Measurements from ENCODE around the gene MPHOSPH10.
"Not testable (repeated sequence)": the region's sequence is repeated elsewhere in the genome, so short reads cannot be mapped to it uniquely, and the experiment has no call there.

The MPHOSPH10 gene

GRCh38 chr2:71174207-71174606 lies 43.8 kb downstream of the MPHOSPH10 start:
- DNase-seq: no peak

GRCh38 chr2:71178836-71179235 lies 48.4 kb downstream of the MPHOSPH10 start:
- DNase-seq: not testable (repeated sequence)

- no peak for DNase-seq
Observed at GRCh38 chr2:71181316-71181715, 50.9 kb downstream of the MPHOSPH10 start.

- DNase-seq: not testable (repeated sequence)
Observed at GRCh38 chr2:71183306-71184115, 53.1 kb downstream of the MPHOSPH10 start.

- DNase-seq: no peak
Observed at GRCh38 chr2:71186973-71187372, 56.5 kb downstream of the MPHOSPH10 start.

GRCh38 chr2:71187589-71187988 lies 57.2 kb downstream of the MPHOSPH10 start:
- DNase-seq: no peak

GRCh38 chr2:71190656-71191569 lies 60.5 kb downstream of the MPHOSPH10 start:
- DNase-seq: no peak

- DNase-seq: no peak
Observed at GRCh38 chr2:71191570-71191943, 61.1 kb downstream of the MPHOSPH10 start.
